A673 (cell line): ENCODE measurements around the gene SERINC2. TPM values are rescaled to one million over a fixed set of nuclear protein-coding genes. Genes with fewer than 3 reads are reported as not detected.

Experiments used
- BruUV-seq: library from RNA; stranded (reverse); fragments of 400-500 nt; replicated peaks from 2 replicates; lab custom pipeline; 2021; lab: Mats Ljungman, UMichigan
- CTCF ChIA-PET: fragments of 300-600 bp; sonication (Branson Sonifier 250); formaldehyde crosslinking; loops from one replicate; lab custom pipeline; 2022; ENCODE audit warnings: antibody characterized with exemption; lab: Charles Lee
- POLR2A ChIA-PET: fragments of 300-600 bp; sonication (Branson Sonifier 250); formaldehyde crosslinking; loops from one replicate; lab custom pipeline; 2022; ENCODE audit warnings: antibody characterized with exemption; ENCODE audit not compliant: low non-redundant PET; lab: Charles Lee
- DNase-seq: peaks from one replicate; pipeline ENCODE4 v3.0.0-alpha.2; 2015; ENCODE audit warnings: low spot score
- H3K27ac ChIP-seq: fragments of 200-600 bp; sonication (generic); 2 replicates; pipeline ENCODE4 v1.5.1; 2016; ENCODE audit warnings: mixed run types, low read depth, mild to moderate bottlenecking, mixed read lengths, antibody characterized with exemption, low read length; ENCODE audit not compliant: poor library complexity, severe bottlenecking
- H3K27me3 ChIP-seq: fragments of 200-600 bp; sonication (generic); replicated peaks from 2 replicates; pipeline ENCODE4 v1.6.1; 2017; ENCODE audit warnings: mixed run types, low read depth, mild to moderate bottlenecking, mixed read lengths, antibody characterized with exemption, low read length; ENCODE audit not compliant: insufficient read depth, poor library complexity
- H3K36me3 ChIP-seq: fragments of 200-600 bp; sonication (generic); 2 replicates; pipeline ENCODE4 v1.6.1; 2016; ENCODE audit warnings: mixed run types, mild to moderate bottlenecking, mixed read lengths, antibody characterized with exemption, low read length; ENCODE audit not compliant: insufficient read depth, poor library complexity, severe bottlenecking
- H3K4me1 ChIP-seq: fragments of 200-600 bp; sonication (generic); 2 replicates; pipeline ENCODE4 v1.6.1; 2017; ENCODE audit warnings: mixed run types, mild to moderate bottlenecking, mixed read lengths, antibody characterized with exemption, low read length; ENCODE audit not compliant: insufficient read depth, poor library complexity, severe bottlenecking
- H3K4me3 ChIP-seq: fragments of 200-600 bp; sonication (generic); 2 replicates; pipeline ENCODE4 v1.5.1; 2016; ENCODE audit warnings: low read depth, mixed run types, mild to moderate bottlenecking, mixed read lengths, low read length; ENCODE audit not compliant: poor library complexity, severe bottlenecking
- H3K9me3 ChIP-seq: fragments of 200-600 bp; sonication (generic); 2 replicates; pipeline ENCODE4 v1.6.1; 2016; ENCODE audit warnings: mixed run types, low read depth, mild to moderate bottlenecking, mixed read lengths, antibody characterized with exemption, low read length; ENCODE audit not compliant: poor library complexity, severe bottlenecking
- EZH2 ChIP-seq: fragments of 200-600 bp; sonication (generic); IDR thresholded peaks from 2 replicates; pipeline ENCODE4 v1.6.1; 2017; ENCODE audit warnings: borderline replicate concordance, low read depth, mild to moderate bottlenecking, mixed read lengths, antibody characterized with exemption, low read length; ENCODE audit not compliant: poor library complexity, severe bottlenecking
- intact Hi-C: fragments of 100-400 bp; cut with micrococcal nuclease; formaldehyde crosslinking; loops from one replicate; pipeline ENCODE4 v1.10.0; 2022; ENCODE audit not compliant: unreplicated experiment
- total RNA-seq: library from RNA; stranded (reverse); gene quantifications from 2 replicates; pipeline ENCODE4 v1.2.3, GENCODE V29; 2021
- TF ChIP-seq, protein P1 (sequence below): fragments of 300-800, 200-600 bp; sonication (generic); conservative IDR thresholded peaks from 2 replicates; pipeline ENCODE4 v1.5.1; 2017; ENCODE audit warnings: low read depth, mild to moderate bottlenecking, antibody characterized with exemption, low read length, moderate library complexity, mixed read lengths

The SERINC2 gene
- total RNA-seq, 1 experiment from 2014 or later, result 0.30 TPM

DNA sequence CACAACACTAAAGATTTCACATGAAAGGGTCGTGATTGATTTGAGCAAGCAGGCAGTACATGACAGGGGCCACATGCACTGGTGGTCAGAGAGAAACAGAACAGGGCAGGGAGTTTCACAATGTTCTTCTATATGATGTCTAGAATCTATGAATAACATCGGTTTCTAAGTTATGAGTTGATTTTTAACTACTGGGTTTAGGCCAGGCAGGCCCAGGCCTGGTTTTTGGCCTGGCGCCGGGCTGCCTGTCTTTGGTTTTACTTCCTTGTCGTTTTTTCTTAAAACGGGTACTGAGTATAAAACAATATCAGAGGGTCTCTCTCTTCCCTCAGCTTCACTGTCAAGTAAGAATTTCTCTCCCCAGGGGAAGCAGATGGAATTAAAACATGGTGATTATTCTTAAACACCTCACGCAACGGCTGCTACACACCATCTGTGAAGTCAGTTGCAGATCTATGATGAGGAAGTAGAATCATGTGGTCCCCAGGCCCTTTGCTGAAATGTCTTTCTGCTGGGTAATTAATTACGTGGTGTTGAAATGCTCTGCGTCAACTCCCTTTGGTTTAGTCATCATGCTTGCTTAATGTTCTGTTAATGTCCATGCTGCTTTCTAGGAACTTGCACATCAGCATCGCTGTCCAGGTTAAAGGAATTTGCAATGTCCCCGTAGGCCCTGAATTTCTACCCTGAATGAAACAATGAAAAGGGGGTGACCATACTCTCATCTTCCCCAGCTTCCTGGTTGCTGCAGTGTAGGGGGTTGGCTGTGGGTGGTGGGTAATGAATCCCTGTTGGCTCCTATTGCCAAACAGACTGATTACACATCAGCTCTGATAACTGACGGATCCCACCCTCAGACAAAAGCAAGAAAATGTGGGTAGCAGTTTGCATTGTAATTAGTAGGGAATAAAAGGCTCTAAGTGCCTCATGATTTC is 70.3 kb downstream of the SERINC2 start:
- no TSS peak for BruUV-seq
- no peak overlapping the region for H3K27ac ChIP-seq

More for the DNA sequence above, 70.3 kb downstream of the SERINC2 start:
- Histone ChIP-seq H3K9me3 (no peaks in the 10 kb centered on the region), H3K27me3 (no peaks in the 10 kb centered on the region), H3K4me1 (peaks cover 6% of the 10 kb centered on the region), H3K36me3 (no peaks in the 10 kb centered on the region), H3K4me3 (no peak overlapping the region)
- intact Hi-C loops, result no loop called here
- TF ChIP-seq, protein P1, sequence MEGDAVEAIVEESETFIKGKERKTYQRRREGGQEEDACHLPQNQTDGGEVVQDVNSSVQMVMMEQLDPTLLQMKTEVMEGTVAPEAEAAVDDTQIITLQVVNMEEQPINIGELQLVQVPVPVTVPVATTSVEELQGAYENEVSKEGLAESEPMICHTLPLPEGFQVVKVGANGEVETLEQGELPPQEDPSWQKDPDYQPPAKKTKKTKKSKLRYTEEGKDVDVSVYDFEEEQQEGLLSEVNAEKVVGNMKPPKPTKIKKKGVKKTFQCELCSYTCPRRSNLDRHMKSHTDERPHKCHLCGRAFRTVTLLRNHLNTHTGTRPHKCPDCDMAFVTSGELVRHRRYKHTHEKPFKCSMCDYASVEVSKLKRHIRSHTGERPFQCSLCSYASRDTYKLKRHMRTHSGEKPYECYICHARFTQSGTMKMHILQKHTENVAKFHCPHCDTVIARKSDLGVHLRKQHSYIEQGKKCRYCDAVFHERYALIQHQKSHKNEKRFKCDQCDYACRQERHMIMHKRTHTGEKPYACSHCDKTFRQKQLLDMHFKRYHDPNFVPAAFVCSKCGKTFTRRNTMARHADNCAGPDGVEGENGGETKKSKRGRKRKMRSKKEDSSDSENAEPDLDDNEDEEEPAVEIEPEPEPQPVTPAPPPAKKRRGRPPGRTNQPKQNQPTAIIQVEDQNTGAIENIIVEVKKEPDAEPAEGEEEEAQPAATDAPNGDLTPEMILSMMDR, result no peak
- TF ChIP-seq EZH2, result no peak
- peak; percentile 30 for DNase-seq
- ChIA-PET CTCF (no interaction called here), POLR2A (no interaction called here)

Other genes starting within 250 kb of the SERINC2 start
- 1.4 and 5.4 TPM in 2 replicates for gene NKAIN1, start 173.3 kb upstream of the SERINC2 start, total RNA-seq
- 121 and 124 TPM in 2 replicates for gene SNRNP40, start 116.4 kb upstream of the SERINC2 start, total RNA-seq
- 48.4 and 48.8 TPM in 2 replicates for gene ZCCHC17, start 116.2 kb upstream of the SERINC2 start, total RNA-seq
- gene FABP3, start 40.1 kb upstream of the SERINC2 start, total RNA-seq, result 0.66 TPM in 1 of 2 replicates, not detected in the other
- not detected in 2 replicates for gene TINAGL1, start 163.3 kb downstream of the SERINC2 start, total RNA-seq
- gene HCRTR1, start 204.5 kb downstream of the SERINC2 start, total RNA-seq, result not detected in 2 replicates
- gene PEF1, start 231.7 kb downstream of the SERINC2 start, total RNA-seq, result 56.3 and 57.9 TPM in 2 replicates